Chondrocyte (in vitro differentiated cells): ENCODE measurements around the gene EMSY. TPM values are rescaled to one million over a fixed set of nuclear protein-coding genes. Genes with fewer than 3 reads are reported as not detected.
"Not testable (repeated sequence)": the region's sequence is repeated elsewhere in the genome, so short reads cannot be mapped to it uniquely, and the experiment has no call there.

Experiments
- DNase-seq: peaks from one replicate; pipeline ENCODE4 v3.0.0; 2021; ENCODE audit warnings: mixed read lengths, low spot score
- H3K27ac Mint-ChIP-seq: one replicate; pipeline ENCODE4 v1.8.0; 2021; ENCODE audit warnings: mild to moderate bottlenecking, moderate library complexity, mixed read lengths; ENCODE audit not compliant: unreplicated experiment
- H3K27me3 Mint-ChIP-seq: 2 replicates; pipeline ENCODE4 v1.8.0; 2021; ENCODE audit warnings: low read depth, mixed read lengths
- H3K36me3 Mint-ChIP-seq: 2 replicates; pipeline ENCODE4 v1.8.0; 2021; ENCODE audit warnings: low read depth, mixed read lengths
- H3K4me1 Mint-ChIP-seq: 2 replicates; pipeline ENCODE4 v1.8.0; 2021; ENCODE audit warnings: low read depth, mild to moderate bottlenecking, mixed read lengths
- H3K4me3 Mint-ChIP-seq: one replicate; pipeline ENCODE4 v1.8.0; 2021; ENCODE audit warnings: mild to moderate bottlenecking, moderate library complexity, mixed read lengths; ENCODE audit not compliant: unreplicated experiment
- H3K9me3 Mint-ChIP-seq: 2 replicates; pipeline ENCODE4 v1.8.0; 2021; ENCODE audit warnings: low read depth, mixed read lengths
- total RNA-seq: library from RNA; stranded (reverse); gene quantifications from 3 replicates; pipeline ENCODE4 v1.2.1, GENCODE V29; 2021
- TF ChIP-seq, protein P1 (sequence below): fragments of 200-600 bp; sonication (generic); IDR thresholded peaks from 2 replicates; pipeline ENCODE4 v1.5.0; 2021; ENCODE audit warnings: antibody characterized with exemption, mild to moderate bottlenecking, moderate library complexity

The EMSY gene
- total RNA-seq, 1 donor from 2014 or later, result 17.1 TPM

- Mint-ChIP-seq H3K27ac (no peak overlapping the region), H3K9me3 (peaks cover 26% of the 10 kb centered on the region), H3K4me3 (no peak overlapping the region), H3K27me3 (no peaks in the 10 kb centered on the region), H3K4me1 (peaks cover 36% of the 10 kb centered on the region), H3K36me3 (peaks cover 2% of the 10 kb centered on the region)
- no peak for DNase-seq
- TF ChIP-seq, protein P1, sequence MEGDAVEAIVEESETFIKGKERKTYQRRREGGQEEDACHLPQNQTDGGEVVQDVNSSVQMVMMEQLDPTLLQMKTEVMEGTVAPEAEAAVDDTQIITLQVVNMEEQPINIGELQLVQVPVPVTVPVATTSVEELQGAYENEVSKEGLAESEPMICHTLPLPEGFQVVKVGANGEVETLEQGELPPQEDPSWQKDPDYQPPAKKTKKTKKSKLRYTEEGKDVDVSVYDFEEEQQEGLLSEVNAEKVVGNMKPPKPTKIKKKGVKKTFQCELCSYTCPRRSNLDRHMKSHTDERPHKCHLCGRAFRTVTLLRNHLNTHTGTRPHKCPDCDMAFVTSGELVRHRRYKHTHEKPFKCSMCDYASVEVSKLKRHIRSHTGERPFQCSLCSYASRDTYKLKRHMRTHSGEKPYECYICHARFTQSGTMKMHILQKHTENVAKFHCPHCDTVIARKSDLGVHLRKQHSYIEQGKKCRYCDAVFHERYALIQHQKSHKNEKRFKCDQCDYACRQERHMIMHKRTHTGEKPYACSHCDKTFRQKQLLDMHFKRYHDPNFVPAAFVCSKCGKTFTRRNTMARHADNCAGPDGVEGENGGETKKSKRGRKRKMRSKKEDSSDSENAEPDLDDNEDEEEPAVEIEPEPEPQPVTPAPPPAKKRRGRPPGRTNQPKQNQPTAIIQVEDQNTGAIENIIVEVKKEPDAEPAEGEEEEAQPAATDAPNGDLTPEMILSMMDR, result peak; percentile 8
These were observed 119.5 kb downstream of the EMSY start for GRCh38 chr11:76564364-76564763.

DNA sequence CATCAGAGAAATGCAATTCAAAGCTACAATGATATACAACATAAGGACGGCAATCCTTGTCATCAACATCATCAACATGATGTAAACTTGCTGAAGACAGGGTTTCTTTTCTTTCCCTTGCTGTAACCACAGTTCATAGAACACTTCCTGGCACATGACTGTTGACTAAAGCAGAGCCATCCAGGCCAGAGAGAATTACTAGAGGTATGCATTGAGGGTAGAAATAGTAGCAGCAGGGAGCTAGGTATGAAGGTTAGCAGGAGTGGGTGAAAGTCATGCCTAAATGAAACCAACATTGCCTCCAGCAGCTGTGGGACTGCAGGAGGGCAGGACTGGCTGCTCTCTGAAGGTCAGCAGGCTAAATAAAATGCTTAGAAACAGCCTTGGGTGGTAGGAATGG lies 122.0 kb downstream of the EMSY start:
- Mint-ChIP-seq H3K27me3 (no peaks in the 10 kb centered on the region), H3K9me3 (peaks cover 26% of the 10 kb centered on the region), H3K36me3 (peaks cover 2% of the 10 kb centered on the region), H3K4me1 (peaks cover 26% of the 10 kb centered on the region), H3K4me3 (no peak overlapping the region), H3K27ac (no peak overlapping the region)
- TF ChIP-seq, protein P1, result no peak
- DNase-seq, result no peak

- H3K36me3 Mint-ChIP-seq, result peaks cover 2% of the 10 kb centered on the region
- TF ChIP-seq, protein P1, result no peak
- no peak overlapping the region for H3K4me3 Mint-ChIP-seq
- peaks cover 27% of the 10 kb centered on the region for H3K4me1 Mint-ChIP-seq
- DNase-seq, result no peak
- H3K27me3 Mint-ChIP-seq, result no peaks in the 10 kb centered on the region
- peaks cover 25% of the 10 kb centered on the region for H3K9me3 Mint-ChIP-seq
- H3K27ac Mint-ChIP-seq, result no peak overlapping the region
These were observed 122.4 kb downstream of the EMSY start for GRCh38 chr11:76567261-76567660.

- no peak overlapping the region for H3K4me3 Mint-ChIP-seq
- peaks cover 20% of the 10 kb centered on the region for H3K9me3 Mint-ChIP-seq
- TF ChIP-seq, protein P1, result no peak
- no peak for DNase-seq
- H3K36me3 Mint-ChIP-seq, result peaks cover 2% of the 10 kb centered on the region
- H3K4me1 Mint-ChIP-seq, result peaks cover 33% of the 10 kb centered on the region
- H3K27ac Mint-ChIP-seq, result peak overlapping the region; percentile 84
- no peaks in the 10 kb centered on the region for H3K27me3 Mint-ChIP-seq
These were observed 123.3 kb downstream of the EMSY start for GRCh38 chr11:76568139-76568538.

- no peak overlapping the region for H3K4me3 Mint-ChIP-seq
- no peak for DNase-seq
- H3K9me3 Mint-ChIP-seq, result peaks cover 17% of the 10 kb centered on the region
- peak overlapping the region; percentile 32 for H3K27ac Mint-ChIP-seq
- H3K36me3 Mint-ChIP-seq, result peaks cover 2% of the 10 kb centered on the region
- TF ChIP-seq, protein P1, result no peak
- no peaks in the 10 kb centered on the region for H3K27me3 Mint-ChIP-seq
- H3K4me1 Mint-ChIP-seq, result peaks cover 38% of the 10 kb centered on the region
These were observed 123.8 kb downstream of the EMSY start for GRCh38 chr11:76568621-76569020.

DNA sequence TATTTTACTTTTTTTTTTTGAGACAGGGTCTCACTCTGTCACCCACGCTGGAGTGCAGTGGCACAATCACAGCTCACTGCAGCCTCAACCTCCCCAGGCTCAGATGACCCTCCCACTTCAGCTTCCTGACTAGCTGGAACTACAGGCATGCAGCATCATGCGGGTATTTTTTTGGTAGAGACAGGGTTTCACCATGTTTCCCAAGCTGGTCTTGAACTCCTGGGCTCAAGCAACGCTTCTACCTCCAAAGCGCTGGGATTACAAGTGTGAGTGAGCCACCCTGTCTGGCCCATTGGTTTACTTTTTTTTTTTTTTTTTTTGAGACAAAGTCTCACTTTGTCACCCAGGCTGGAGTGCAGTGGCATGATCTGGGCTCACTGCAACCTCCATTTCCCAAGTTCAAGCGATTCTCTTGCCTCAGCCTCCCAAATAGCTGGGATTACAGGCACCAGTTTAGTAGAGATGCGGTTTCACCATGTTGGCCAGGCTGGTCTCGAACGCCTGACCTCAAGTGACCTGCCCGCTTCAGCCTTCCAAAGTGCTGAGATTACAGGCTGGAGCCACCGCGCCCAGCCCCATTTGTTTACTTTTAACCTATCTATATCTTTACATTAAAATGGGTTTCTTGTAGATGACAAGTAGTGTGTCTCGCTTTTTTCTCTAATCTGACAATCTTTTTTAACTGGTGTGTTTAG lies 127.5 kb downstream of the EMSY start:
- H3K9me3 Mint-ChIP-seq, result peaks cover 14% of the 10 kb centered on the region
- DNase-seq, H3K27me3 Mint-ChIP-seq, H3K36me3 Mint-ChIP-seq, H3K4me3 Mint-ChIP-seq, H3K27ac Mint-ChIP-seq: not testable (repeated sequence)
- peaks cover 68% of the 10 kb centered on the region for H3K4me1 Mint-ChIP-seq
